Measurements from ENCODE around the gene EDRF1. TPM values are rescaled to one million over a fixed set of nuclear protein-coding genes. Genes with fewer than 3 reads are reported as not detected.

Gene EDRF1
- total and polyA plus RNA-seq, 2 of the 4 experiments (the other 2 are of a cell fraction) = 17.0 to 24.9 TPM

GRCh38 chr10:125738206-125738605 lies 18.7 kb downstream of the EDRF1 start:
- Histone ChIP-seq H4K5ac (ENCODE audit: low read depth, low read length) (no peak overlapping the region), H4K8ac (ENCODE audit: low read depth in 2 of 2, low read length in 2 of 2) (no peak overlapping the region), H3K27ac (ENCODE audit: insufficient read depth, low read length) (no peak overlapping the region), H3K18ac (ENCODE audit: low read depth, low read length) (no peak overlapping the region), H2BK20ac (ENCODE audit: low read depth, low read length) (no peak overlapping the region), H4K20me1 (ENCODE audit: insufficient read depth, low read length) (no peaks in the 10 kb centered on the region), H3K4me2 (ENCODE audit: low read depth, low read length) (no peak overlapping the region), H2BK5ac (ENCODE audit: low read depth, low read length, poor library complexity, severe bottlenecking) (no peak overlapping the region), H3K14ac (replicated peaks; ENCODE audit: low read depth, low read length) (no peak overlapping the region), H4K91ac (ENCODE audit: insufficient read depth, low read depth, low read length) (no peak overlapping the region), H3K9me1 (ENCODE audit: insufficient read depth, low read length) (no peaks in the 10 kb centered on the region), H3K4me3 (ENCODE audit: insufficient read depth, low read depth, low read length) (no peak overlapping the region), H3K4ac (ENCODE audit: low read depth, low read length) (no peak overlapping the region), H3K23ac (ENCODE audit: low read depth, low read length) (no peak overlapping the region), H3K4me1 (ENCODE audit: control insufficient read depth, insufficient read depth, low read length) (no peaks in the 10 kb centered on the region), H3K9ac (ENCODE audit: low read depth, low read length) (no peak overlapping the region), H3K36me3 (ENCODE audit: control insufficient read depth, insufficient read depth, low read length) (peaks cover 38% of the 10 kb centered on the region), H3K27me3 (ENCODE audit: control insufficient read depth, insufficient read depth, low read length) (no peaks in the 10 kb centered on the region), H3K79me1 (ENCODE audit: low read depth in 1 of 2, low read length in 2 of 2) (peaks cover 0 to 8% of the 10 kb centered on the region in 2 experiments; a peak in 1 of 4 replicates), H3K9me3 (ENCODE audit: control insufficient read depth, insufficient read depth, low read length) (no peaks in the 10 kb centered on the region), H2AFZ (replicated peaks; ENCODE audit: low read length, poor library complexity) (no peak overlapping the region), H2BK120ac (ENCODE audit: low read depth, low read length) (no peak overlapping the region), H2BK15ac (ENCODE audit: low read depth, low read length) (no peak overlapping the region), H2AK5ac (ENCODE audit: low read depth, low read length) (no peak overlapping the region), H3K56ac (ENCODE audit: extremely low read depth, insufficient read depth, low read length) (no peak overlapping the region), H2AK9ac (replicated peaks; ENCODE audit: low read depth, low read length, poor library complexity) (no peak overlapping the region)
- dilution Hi-C loops (cut with HindIII; ENCODE audit: low sequenced_read_pairs, unreplicated experiment) = no loop called here
- in situ Hi-C loops (cut with MboI; ENCODE audit: low sequenced_read_pairs) = loop anchor here (25.0 kb wide), 1 partner anchor 926 kb away; the partner anchor contains the start of gene ABRAXAS2
- DNase-seq (no peak), ATAC-seq (ENCODE audit: low read depth) (no peak)
- BruUV-seq (replicated peaks) = no TSS peak
- ChIA-PET CTCF (no interaction called here), POLR2A (ENCODE audit: unreplicated experiment) (no interaction called here)
- WGBS, 2 experiments (ENCODE audit: extremely low coverage in 2 of 2, insufficient read length in 1 of 2) = 80% methylated on average over 1 of the region's 5 CpGs; no CpG with 5 or more reads in 1 of the 2 experiments
- TF ChIP-seq SMC3 (IDR thresholded peaks at IDR 0.05; ENCODE audit: low read depth, low read length) = no peak
- TF ChIP-seq FOS (IDR thresholded peaks at IDR 0.05; ENCODE audit: low read depth, low read length) = no peak
- no peak for TF ChIP-seq MAFK (IDR thresholded peaks at IDR 0.05; ENCODE audit: low read depth, low read length)
- TF ChIP-seq ELK1 (IDR thresholded peaks at IDR 0.05; ENCODE audit: borderline replicate concordance, low read depth, low read length) = no peak
- TF ChIP-seq RCOR1 (IDR thresholded peaks at IDR 0.05; ENCODE audit: insufficient replicate concordance, low read length) = no peak
- TF ChIP-seq MXI1 (IDR thresholded peaks at IDR 0.05; ENCODE audit: borderline replicate concordance, low read depth, low read length) = no peak
- no peak for TF ChIP-seq USF2 (IDR thresholded peaks at IDR 0.05; ENCODE audit: low read depth, low read length)
- no peak for TF ChIP-seq RAD21 (IDR thresholded peaks at IDR 0.05; ENCODE audit: low read length)
- intact Hi-C loops (cut with micrococcal nuclease) = loop anchor here (5.0 kb wide), 1 partner anchor 94 kb away; no protein-coding TSS in a partner anchor

All from IMR-90 (cell line).